DMS53 (cell line): ENCODE data around the gene HIC1.

ENCODE experiments used
- DNase-seq: peaks from one replicate; lab custom pipeline; 2025; lab: John Stamatoyannopoulos, UW

HIC1 gene

DNA sequence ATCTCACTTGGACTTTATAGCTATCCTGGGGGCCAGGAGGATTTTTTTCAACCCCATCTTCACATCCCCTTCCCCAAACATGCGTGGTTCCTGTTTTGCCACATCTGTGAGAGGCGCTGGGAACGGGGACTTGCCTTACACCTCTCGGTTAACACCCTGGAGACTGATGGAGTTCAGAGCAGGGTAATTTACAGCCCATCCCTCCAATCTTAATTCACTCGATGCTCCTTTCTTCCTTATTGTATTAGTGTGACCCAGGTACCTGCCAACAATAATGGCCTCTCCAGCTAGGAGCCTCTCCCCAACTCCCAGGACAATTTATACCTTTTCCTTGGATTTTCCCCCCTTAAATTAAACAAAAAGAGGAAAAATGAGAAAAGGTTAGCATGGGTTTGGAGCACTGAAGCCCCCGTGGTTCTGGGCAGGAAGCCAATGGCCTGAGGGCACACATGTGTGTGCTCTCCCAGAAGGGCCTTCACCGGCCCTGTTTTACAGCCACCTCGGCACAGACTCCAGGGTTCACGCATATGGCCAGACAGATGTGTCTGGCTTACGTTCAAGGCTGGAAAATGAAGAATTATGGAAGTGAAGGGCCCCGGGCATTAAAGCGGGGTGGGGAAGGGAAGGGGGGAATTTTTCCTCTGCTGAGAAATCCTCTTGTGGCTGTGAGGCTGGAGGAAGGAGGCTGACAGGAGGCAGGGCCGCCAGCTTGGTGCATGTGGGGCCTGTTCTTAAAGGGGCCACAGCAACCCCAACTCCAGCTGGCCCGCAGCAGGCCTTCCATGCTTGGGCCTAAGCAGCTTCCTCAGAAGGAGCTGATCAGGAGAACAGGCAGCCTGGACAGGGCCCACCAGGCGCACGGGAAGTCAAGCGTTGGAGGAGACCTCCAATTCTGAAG is 21.4 kb downstream of the HIC1 start:
- no peak for DNase-seq

DNA sequence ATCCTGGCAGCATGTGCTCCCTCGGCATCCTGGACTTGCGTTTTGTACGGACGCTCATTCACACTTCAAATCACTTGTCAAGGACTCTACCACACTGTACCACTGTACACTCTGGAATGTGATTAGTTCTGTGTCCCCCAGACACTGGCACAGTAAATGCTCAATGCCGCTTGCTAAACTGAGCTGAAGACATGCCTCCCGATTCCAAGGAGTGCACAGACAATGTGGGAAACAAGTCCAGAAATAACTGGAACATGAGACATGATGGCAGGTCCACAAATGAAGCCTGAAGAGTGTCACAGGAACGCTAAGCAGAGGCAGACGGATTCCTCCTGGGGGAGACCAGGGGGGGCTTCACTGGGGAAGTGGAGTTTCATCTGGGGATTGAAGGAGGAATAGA is 22.1 kb downstream of the HIC1 start:
- no peak for DNase-seq

DNA sequence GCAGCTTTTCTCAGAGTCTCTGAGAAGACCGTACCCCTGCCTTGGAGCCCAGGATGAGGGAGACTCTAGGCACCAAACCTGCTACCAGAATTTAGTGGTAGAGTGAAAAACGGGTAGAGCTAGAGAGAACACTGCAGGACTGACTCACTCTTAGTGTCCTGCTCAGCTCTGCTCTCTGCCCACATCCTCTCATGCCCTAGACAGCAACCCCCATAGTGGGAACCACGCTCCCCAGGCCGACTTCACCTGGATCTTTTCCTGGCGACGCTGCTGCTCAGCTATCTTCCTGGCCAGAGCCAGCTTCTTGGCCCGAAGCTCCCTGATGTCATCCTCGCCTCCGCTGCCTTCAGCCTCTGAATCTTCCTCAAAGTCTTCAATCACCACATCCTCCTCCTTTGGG is 26.7 kb downstream of the HIC1 start:
- no peak for DNase-seq

DNA sequence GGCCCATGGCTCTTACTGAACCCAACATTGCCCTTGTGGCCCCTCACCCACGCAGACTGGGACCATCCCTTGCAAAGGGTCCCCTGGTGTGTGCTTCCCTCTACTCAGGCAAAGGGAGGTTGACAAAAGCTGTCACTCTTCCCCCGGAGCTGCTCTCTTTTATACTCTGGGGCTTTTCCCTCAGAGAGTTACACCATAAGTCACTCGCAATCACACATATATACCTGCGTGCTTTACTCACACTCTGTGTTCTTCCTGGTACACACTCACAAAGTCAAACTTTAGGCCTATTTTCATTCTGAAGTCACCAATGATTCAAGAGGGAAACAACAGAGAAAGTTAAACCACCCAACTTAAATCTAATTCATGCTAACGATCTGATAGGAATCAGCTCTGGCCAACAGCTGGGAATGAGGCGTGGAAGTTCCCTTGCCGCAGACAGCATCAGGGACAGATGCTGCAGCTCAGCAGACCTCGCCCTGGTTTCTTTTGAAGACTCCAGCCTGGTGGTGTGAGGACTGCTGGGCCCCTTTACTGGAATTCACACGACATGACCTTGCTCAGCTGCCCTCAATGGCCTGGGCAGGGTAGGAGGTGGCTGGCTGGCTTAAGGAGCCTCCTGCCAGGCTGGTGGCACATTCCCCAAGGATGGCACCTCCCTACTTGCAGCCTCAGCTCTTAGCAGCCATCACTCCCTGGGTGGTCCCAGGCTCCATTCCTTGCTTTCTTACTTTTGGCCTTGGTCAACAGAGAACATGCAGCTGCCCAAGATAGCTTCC is 27.3 kb downstream of the HIC1 start:
- no peak for DNase-seq

DNA sequence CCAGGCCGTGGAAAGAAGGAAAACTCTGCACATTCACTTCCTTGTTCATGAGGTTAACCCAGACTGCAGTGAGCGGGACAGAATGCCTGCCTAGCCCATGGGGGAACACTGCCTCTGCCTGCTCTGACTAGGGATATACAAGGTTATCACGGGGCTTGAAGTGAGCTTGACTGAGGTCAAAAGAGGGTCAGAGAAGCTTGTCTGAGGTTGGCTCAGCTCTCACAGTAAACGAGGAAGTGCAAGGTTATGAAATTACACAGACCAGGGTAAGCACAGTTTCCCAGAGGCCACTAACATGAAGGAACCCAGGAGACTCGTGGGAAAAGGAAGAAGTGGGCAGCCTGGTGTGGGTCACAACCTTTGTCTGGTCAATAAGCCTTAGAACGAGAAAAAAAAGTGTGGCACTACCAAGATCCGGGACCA is 28.7 kb downstream of the HIC1 start:
- peak; percentile 13 for DNase-seq

DNA sequence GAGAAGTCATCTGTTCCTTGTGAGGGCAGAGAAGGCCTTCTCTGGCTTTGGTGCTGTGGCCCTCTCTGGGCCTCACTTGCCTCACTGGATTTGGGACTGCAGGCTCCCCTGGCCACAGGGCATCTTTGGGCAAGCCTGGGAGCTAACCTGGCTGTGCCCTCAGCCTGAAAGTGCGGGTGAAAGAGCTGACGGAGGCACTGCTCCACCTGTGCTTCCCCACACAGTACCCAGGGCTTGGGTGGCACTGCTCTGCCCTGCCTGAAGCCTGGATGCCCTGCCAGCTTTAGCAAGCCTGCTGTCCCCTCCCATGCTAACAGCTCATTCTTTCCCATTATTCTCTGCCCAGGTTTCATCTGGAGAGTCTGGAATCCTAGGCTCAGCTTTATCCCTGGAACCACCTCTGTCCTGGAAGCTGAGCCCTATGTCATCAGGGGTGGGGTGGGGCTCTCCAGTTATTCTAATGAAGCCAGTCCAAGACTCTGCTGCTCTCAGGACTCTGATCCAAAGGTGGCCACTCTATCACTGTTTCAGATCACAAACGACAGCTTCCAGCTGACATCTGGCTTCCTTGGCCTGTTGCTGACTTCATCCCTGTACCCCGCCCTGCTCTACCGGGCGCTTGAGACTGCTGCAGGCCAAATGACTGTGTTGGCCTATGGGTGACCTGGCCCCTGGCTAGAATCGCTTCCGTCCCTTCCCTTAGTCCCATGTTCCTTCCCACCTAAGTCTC is 29.3 kb downstream of the HIC1 start:
- DNase-seq: no peak

DNA sequence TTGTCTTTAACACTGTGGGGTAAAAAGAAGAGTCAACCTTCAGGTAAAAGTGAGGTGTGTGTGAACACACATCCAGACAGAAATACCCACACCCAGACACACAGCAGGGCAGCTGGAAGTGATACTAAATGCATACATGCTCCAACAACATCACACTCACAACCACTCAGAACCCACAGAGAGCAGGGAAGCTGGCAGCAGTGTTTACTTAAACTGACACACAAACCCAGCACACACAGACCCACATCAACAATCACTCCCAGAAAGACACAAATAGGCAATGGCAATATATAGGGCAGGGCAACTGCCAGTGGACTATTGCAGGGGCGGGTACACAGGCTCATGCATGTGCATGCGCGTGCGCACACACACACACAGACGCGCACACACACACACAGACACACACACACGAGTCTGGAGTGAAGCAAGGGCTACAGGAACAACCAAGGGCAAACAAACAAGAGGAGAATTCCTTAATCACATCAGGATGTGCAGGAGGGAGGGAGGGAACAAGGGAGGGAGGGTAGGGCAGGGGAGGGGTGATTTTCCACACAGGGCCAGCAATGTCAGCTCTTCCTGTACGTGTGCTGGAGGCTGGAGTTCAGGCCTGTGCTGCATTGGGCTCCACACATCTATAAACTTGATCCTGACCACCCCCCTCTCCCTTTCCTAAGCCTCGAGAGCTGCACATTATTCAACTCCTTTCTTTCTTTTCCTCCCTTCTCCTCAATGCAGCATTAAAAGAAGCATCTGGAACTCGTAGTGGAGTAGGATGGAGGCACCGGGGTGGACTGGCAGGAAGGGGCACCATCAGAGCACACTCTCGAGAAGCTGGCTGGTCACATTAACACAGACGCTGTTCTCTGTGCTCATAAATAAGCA is 30.1 kb downstream of the HIC1 start:
- DNase-seq: peak; percentile 26

DNA sequence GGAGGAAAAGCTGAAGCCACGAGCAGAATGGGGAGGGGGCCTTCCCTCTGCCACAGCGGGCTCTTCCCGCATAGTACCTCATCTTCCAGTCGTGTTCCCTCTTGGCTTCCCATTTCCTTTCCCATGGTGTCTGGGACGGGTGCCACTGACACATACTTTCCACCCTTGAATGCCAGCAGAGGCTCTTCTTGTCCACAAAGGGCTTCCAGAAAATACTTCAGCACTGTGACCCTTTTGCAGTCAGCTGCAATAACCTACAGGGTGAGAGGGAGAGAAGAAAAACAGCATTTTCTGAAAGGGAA is 30.7 kb downstream of the HIC1 start:
- no peak for DNase-seq

DNA sequence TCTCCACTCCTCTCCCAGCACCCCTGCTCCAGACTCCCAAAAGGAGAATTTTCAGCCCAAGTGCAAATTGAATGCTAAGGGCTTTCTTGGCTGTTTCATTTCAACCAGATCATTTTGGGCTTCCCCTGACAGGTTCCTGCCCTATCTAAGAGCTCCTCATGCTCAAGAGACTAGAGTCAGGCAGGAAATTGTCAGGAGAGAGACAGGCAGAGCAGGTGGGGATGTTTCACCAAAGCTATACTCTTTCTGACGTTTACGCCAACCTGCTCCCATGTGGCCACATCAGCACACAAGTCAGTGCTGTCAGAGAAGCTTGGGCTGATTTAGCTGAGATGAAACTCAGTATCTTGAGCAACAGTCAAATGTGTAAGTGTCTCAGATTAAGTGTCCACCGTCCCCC is 31.4 kb downstream of the HIC1 start:
- DNase-seq: no peak

DNA sequence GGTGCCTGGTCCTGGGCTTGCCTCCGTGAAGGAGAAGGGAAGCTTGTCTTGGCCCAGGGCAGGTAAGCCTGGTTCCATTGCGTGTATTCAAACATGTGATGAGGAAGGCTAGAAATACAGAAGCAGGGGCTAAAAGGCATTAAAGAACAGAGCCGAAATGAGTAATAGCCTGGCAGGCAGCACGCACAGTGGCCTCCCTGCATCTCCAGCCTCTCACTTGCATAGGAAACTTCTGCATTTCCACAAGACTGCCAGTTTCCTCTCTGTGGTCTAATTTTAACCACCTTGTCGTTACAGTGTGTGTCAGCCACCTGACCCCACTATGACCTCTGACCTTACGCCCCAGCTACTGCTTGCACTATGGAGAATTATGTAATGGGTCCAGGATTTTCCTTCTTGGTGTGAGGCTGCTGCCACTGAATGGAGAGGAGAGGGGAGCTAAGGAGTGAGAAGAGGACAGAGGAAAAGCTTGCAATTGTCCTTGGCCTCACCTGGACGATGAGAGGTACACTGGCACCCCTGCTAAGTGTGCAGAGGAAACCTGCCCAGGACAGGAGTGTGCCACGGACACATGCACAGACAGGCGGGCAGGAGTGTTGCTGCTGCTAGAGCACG is 32.8 kb downstream of the HIC1 start:
- no peak for DNase-seq

DNA sequence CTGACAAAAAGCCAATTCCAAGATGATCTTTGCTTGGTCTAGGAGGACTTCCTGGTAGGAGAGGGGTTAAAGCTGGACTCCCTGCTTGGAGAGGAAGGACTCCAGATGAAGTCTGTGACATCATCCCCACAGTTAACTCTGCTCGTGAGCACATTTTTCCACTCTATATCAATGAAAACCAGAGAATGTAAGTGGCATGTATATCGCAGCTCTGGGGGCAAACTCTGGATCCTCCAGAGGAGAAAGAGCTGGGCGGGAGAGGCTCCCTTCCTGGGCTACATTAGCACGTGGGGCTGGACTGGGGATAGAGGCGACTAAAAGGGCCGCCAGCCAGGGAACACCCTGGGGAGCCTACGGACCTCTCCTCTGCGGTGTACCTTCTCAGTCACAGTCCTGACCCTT is 34.1 kb downstream of the HIC1 start:
- DNase-seq: no peak

DNA sequence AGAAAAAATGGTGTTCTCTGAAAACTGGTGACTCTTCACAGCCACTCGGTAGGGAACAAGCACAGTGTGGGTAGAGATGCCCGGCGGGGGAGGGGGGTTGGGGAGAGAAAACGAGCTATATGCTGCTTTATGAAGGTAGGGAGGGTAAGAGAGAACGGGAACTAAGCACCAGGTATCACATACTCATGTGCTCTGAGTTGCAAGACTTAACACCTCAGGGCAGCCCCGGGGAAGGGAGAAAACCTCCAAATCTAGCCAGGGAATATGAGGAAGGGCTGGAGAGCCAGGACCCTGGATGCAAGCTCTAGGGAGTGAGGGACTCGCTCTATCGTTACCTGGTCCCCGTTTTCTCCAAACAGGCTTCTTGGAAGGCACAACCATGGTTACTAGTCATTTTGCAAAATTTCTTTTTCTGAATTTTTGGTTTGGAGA is 35.3 kb downstream of the HIC1 start:
- DNase-seq: no peak

DNA sequence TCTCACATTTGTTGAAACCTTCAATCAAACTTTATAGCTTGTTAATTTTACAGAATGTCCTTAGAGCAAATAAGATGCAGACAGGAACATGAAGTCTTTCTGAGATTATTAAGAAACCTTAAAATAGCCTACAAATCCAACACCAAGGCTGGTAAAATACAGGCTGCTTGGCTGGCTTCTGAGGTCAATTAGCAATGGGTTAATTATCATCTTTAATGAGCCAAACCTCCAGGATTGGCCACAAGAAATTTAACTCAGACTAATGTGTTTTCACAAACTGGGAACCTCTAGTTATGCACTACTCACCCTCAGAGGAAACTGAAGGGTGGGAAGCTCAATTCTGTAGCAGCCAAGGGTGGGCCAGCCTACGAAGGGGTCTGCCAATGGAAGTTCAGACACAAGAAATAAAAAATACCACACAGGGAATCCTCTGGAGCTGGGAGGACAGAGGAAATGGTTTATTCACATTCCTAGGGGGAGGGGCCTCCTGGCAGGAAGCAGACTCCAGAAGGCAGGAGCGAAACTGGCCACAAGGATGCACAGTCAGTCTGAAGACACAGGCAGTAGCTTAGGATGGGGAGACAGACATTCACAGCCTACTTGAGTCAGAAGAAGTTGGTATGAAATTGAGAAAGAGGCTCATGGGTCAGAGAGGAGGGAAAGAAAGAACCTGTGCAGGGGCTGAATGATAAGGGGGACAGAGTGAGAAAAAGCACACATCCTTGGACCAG is 36.1 kb downstream of the HIC1 start:
- no peak for DNase-seq

DNA sequence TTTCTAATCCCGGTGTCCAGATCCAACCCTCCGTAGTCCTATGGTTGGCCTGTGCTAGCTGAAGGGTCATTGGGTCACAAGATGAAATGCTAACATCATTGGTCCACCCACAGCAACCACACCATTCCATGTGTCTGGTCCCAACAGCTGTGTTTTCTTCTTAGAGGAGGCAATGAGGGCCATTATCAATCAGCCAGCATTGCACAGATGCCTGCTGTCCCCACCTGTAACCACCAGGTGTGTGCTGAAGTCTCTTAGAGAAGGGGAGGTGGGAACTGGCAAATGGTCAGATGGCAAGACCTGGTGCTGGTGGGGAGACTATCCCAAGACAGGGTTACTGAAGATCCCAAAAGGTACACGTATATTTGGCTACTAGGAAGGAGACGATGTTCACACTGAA is 37.4 kb downstream of the HIC1 start:
- DNase-seq: no peak

DNA sequence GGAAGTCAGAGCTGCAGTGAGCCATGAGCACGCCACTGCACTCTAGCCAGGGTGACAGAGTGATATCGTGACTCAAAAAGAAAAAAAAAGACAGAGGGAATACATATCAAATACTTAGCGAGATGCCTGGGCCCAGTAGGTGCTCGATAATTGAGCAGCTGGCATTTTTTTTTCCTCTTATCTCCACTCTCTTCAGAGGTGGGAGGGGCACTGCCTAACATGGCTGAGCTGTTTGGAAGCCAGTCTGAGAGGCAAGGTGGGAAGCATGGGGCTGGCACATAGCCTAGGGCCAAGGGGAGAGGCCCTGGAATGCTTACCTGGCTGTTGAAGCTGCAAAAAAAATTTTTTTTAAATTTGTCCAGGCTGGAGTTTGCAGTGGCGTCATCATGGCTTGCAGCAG is 38.4 kb downstream of the HIC1 start:
- DNase-seq: no peak

DNA sequence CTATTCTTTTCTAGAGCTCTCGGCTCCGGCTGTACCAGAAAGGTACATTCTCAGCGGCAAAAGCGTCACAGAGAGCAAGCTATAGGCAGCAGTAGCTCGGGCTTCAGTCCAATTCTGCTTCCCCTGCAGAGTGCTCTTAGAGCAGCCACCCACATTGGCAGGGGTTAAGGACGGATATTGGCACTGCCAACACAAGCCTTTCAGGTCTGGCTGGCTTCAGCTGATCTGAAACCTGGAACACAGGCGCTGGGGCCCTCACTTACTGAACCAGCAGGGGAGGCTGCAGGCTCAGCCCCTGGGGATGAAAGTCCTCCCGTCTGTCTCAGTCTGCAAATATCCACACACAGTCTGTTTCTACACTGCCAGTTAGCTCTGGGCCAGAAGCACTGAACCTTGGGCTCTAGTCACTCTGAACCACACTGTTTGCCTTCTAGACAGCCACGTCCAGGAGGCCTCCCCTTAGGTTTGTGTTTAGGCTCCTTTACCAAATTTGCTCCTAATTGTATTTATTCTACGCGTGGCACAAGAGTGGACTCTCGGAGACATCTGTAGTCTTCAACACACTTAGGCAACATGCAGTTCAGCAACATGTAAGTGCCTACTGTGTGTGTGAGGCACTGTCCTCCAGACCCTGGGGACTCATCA is 40.1 kb downstream of the HIC1 start:
- DNase-seq: no peak

DNA sequence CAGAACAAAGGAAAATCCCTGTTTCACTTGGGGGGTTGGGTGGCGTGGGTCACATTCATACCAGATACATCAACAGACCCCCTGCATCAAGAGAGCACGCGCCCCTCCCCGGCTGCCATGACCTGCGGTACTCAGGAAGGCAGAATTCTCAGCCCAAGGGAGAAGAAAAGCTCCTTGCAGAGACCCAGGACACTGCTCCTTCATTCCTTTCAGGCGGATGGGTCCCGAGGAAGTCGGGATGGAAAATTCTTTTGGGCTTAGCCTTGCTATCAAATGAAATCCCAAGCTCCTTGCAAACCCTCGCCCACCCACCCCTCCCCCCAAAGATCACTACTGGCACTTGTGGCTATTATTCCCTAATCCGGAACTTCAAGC is 40.6 kb downstream of the HIC1 start:
- no peak for DNase-seq

DNA sequence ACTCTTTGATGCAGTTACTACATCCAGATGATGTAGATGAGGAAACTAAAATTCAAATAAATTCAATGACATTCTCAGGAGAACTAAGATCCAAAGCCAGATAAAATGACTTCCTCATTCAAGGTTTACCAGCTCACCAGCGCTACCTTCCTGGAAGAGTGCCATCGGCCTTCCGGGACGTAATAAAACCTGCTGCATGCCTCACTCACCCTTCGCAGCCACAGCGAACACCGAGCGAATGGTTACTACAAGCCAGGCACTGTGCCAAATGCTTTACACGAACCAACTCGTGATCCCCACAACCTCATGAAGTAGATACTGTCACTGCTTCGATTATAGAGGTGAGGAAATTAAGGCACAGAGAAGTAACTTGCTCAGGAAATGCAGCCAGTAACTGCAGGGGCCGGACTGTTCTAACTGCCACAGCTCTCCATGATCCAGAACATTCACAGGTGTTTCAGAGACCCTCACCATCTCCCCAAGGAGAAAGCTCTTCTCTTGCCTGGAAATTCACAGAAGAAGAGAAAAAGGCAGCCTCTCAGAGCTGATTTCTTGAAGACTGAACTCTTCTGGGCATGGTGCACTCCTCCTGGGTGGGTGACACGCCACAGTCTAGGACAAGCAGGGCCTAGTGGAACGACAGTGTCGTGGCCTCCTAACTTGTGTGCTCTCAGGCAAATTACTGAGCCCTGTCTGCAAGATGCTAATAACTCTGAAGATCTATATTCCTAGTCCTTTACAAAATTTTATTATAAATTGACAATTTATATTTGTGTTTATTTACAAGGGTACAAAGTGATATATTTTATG is 46.8 kb downstream of the HIC1 start:
- no peak for DNase-seq
